ENCODE measurements around the gene RALGPS1.
A peak's percentile ranks its signal among the peaks of the same experiment; 100 is the strongest.

RALGPS1 gene

DNA sequence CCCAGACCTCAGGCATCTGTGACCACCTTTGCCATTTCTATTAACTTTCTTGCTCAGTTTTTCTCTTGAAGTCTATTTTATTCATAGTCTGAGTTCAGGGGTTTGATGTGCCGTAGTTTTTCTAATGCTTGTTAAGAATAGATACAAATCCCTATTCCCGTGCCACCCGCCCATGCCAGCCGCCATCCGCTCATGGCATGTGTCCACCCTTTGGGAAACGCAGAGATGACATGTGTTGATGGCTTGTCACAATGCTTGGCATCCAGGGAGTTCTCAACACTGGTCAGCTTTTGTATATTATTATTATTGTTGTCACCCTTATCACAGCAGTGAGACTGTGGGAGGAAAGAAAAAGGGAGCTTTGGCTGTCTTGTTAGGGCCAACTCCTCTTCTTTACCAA, 225.2 kb downstream of the RALGPS1 start (continued):
- TF ChIP-seq, protein P1, sequence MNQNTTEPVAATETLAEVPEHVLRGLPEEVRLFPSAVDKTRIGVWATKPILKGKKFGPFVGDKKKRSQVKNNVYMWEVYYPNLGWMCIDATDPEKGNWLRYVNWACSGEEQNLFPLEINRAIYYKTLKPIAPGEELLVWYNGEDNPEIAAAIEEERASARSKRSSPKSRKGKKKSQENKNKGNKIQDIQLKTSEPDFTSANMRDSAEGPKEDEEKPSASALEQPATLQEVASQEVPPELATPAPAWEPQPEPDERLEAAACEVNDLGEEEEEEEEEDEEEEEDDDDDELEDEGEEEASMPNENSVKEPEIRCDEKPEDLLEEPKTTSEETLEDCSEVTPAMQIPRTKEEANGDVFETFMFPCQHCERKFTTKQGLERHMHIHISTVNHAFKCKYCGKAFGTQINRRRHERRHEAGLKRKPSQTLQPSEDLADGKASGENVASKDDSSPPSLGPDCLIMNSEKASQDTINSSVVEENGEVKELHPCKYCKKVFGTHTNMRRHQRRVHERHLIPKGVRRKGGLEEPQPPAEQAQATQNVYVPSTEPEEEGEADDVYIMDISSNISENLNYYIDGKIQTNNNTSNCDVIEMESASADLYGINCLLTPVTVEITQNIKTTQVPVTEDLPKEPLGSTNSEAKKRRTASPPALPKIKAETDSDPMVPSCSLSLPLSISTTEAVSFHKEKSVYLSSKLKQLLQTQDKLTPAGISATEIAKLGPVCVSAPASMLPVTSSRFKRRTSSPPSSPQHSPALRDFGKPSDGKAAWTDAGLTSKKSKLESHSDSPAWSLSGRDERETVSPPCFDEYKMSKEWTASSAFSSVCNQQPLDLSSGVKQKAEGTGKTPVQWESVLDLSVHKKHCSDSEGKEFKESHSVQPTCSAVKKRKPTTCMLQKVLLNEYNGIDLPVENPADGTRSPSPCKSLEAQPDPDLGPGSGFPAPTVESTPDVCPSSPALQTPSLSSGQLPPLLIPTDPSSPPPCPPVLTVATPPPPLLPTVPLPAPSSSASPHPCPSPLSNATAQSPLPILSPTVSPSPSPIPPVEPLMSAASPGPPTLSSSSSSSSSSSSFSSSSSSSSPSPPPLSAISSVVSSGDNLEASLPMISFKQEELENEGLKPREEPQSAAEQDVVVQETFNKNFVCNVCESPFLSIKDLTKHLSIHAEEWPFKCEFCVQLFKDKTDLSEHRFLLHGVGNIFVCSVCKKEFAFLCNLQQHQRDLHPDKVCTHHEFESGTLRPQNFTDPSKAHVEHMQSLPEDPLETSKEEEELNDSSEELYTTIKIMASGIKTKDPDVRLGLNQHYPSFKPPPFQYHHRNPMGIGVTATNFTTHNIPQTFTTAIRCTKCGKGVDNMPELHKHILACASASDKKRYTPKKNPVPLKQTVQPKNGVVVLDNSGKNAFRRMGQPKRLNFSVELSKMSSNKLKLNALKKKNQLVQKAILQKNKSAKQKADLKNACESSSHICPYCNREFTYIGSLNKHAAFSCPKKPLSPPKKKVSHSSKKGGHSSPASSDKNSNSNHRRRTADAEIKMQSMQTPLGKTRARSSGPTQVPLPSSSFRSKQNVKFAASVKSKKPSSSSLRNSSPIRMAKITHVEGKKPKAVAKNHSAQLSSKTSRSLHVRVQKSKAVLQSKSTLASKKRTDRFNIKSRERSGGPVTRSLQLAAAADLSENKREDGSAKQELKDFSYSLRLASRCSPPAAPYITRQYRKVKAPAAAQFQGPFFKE (tag by site-specific recombination; IDR thresholded peaks at IDR 0.05; ENCODE audit: borderline replicate concordance), result no peak
- TF ChIP-seq ZNF426 (tag by site-specific recombination; IDR thresholded peaks at IDR 0.05), result no peak
- no peak for TF ChIP-seq ZNF473 (tag by site-specific recombination; IDR thresholded peaks at IDR 0.05)
- TF ChIP-seq ZNF707 (tag by site-specific recombination; IDR thresholded peaks at IDR 0.05), result no peak
- no peak for TF ChIP-seq ZNF488 (tag by site-specific recombination; IDR thresholded peaks at IDR 0.05)
- TF ChIP-seq ZNF391 (tag by site-specific recombination; IDR thresholded peaks at IDR 0.05; ENCODE audit: borderline replicate concordance, low read depth), result no peak
- no peak for TF ChIP-seq ZNF16 (tag by site-specific recombination; IDR thresholded peaks at IDR 0.05; ENCODE audit: low read depth)
- no peak for TF ChIP-seq ZNF624 (tag by site-specific recombination; IDR thresholded peaks at IDR 0.05)
- no peak for TF ChIP-seq ZNF510 (tag by site-specific recombination; IDR thresholded peaks at IDR 0.05; ENCODE audit: insufficient replicate concordance)

DNA sequence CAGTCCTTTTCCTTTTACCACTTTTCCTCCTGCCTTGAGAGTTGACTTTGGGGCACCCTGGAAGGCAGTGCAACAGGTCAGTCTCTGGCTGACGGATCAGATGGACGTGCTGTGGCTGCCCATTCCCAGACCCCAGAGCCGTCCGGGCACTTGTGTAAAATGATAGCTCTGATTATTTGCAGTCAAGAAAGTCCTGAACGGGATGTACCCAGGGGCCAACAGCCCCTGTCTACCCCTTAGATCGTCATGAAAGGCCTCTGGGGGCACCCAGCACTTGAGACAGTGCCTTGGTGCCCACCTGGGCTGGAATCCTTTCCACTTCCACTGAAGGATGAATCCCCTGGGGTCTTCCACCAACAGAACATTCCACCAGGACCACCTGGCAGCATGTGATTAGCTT, 225.6 kb downstream of the RALGPS1 start:
- Histone ChIP-seq H3K36me3 (ENCODE audit: control insufficient read depth in 2 of 2, insufficient read depth in 1 of 2, low read length in 2 of 2) (no peaks in the 10 kb centered on the region), H3K27ac (ENCODE audit: extremely low read depth, low read depth, low read length) (no peak overlapping the region), H3K4me1 (ENCODE audit: control insufficient read depth, insufficient read depth, low read length) (no peaks in the 10 kb centered on the region), H3K4me3 (ENCODE audit: low read depth, low read length) (no peak overlapping the region), H3K9me3 (ENCODE audit: control insufficient read depth, insufficient read depth, low read depth, low read length) (no peaks in the 10 kb centered on the region)
- ChIA-PET CTCF (no interaction called here), POLR2A (no interaction called here)
- TF ChIP-seq ZNF510 (tag by site-specific recombination; IDR thresholded peaks at IDR 0.05; ENCODE audit: insufficient replicate concordance), result no peak
- peak; percentile 33; the same call in 1 of the 2 replicates for TF ChIP-seq SCRT2 (tag by site-specific recombination; IDR thresholded peaks at IDR 0.05)
- no peak for TF ChIP-seq ZBTB1 (tag by site-specific recombination; IDR thresholded peaks at IDR 0.05)

DNA sequence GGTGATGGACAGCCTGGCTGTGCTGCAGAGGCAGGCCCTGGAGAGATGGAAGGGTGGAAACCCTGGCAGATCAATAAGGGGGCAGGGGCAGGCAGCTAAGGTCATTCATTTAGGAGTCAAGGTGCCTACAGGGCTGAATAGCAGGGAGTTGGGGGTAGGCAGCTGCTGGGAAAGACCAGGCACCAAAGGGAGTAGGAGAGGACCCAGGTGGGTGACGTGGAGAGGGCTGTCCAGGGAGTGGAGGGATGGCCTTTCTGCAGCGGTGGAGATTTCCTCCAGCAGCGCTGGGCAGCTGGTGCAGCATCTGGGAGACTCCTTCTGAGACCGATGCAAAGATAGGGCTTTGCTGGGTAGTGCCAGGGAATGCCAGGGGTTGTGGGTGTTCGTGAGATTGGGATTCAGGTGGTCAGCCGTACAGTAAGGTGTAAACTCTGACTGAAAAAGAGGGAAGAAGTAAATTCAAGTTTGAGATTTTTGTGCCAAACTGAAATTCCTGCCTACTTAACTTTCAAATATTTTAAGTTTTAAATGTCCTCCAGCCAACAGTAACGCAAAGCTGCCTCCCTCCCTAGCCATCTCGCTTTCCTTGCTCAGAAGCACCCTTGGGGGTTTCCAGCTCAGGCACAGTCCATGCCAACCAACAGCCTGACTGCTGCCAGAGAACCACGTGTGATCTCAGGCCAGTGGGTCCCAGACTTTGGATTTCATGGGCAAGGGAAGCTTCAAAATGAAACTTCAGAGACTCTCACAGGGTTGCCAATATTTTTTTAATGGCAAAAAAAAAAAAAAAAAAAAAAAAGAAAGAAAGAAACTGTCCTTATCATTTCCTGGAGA, 226.5 kb downstream of the RALGPS1 start:
- Histone ChIP-seq H3K27ac (ENCODE audit: extremely low read depth, low read depth, low read length) (no peak overlapping the region), H3K36me3 (ENCODE audit: control insufficient read depth in 2 of 2, insufficient read depth in 1 of 2, low read length in 2 of 2) (no peaks in the 10 kb centered on the region), H3K4me1 (ENCODE audit: control insufficient read depth, insufficient read depth, low read length) (no peaks in the 10 kb centered on the region), H3K9me3 (ENCODE audit: control insufficient read depth, insufficient read depth, low read depth, low read length) (no peaks in the 10 kb centered on the region), H3K4me3 (ENCODE audit: low read depth, low read length) (no peak overlapping the region)
- ChIA-PET CTCF (interaction anchor here (0.6 kb wide), 1 partner anchor 23 kb away, joined by 3 read pairs; no protein-coding TSS in a partner anchor), POLR2A (no interaction called here)
- TF ChIP-seq ZNF768 (tag by site-specific recombination; IDR thresholded peaks at IDR 0.05) (no peak), ZNF433 (tag by site-specific recombination; IDR thresholded peaks at IDR 0.05; ENCODE audit: low read depth) (no peak)
